Heart right ventricle (tissue), 16 donors: ENCODE measurements around the gene GRK5. TPM values are rescaled to one million over a fixed set of nuclear protein-coding genes. Genes with fewer than 3 reads are reported as not detected.
A peak's percentile ranks its signal among the peaks of the same experiment; 100 is the strongest.

Experiments used
- ATAC-seq, 8 donors: fragments of 200-7000 bp; cut with Tn5 transposase; one replicate each; pipeline ENCODE4 v1.9.1; 2020; ENCODE audit warnings: mild to moderate bottlenecking in 8 of 8, moderate library complexity in 8 of 8, moderate number of reproducible peaks in 1 of 8
- DNase-seq, 2 donors: peaks; one replicate each; pipeline ENCODE4 v3.0.0-alpha.2; 2020
- H3K27ac ChIP-seq, 10 donors: fragments of 200-600 bp; sonication (generic) in 2 of 10; one replicate each; pipeline versions ENCODE4 v1.5.0 to v1.8.0; 2020 to 2022; ENCODE audit warnings: mild to moderate bottlenecking in 3 of 10
- H3K27me3 ChIP-seq, 7 donors: fragments of 200-600 bp; one replicate each; pipeline ENCODE4 v1.8.0; 2021 to 2022; ENCODE audit warnings: mild to moderate bottlenecking in 2 of 7
- H3K36me3 ChIP-seq, 9 donors: fragments of 200-600 bp; sonication (generic) in 1 of 9; one replicate each; pipeline versions ENCODE4 v1.5.0 to v1.8.0; 2020 to 2022; ENCODE audit warnings: mild to moderate bottlenecking in 2 of 9
- H3K4me1 ChIP-seq, 9 donors: fragments of 200-600 bp; sonication (generic) in 1 of 9; one replicate each; pipeline versions ENCODE4 v1.5.0 to v1.8.0; 2020 to 2022; ENCODE audit warnings: mild to moderate bottlenecking in 4 of 9
- H3K4me3 ChIP-seq, 10 donors: fragments of 200-600 bp; sonication (generic) in 2 of 10; one replicate each; pipeline versions ENCODE4 v1.5.0 to v1.8.0; 2020 to 2022; ENCODE audit warnings: mild to moderate bottlenecking in 7 of 10, moderate library complexity in 2 of 10
- H3K9me3 ChIP-seq, 11 donors: fragments of 200-600 bp in 10 of 11; sonication (generic) in 2 of 11; one replicate each; pipeline versions ENCODE4 v1.5.0 to v1.8.0; 2013 to 2022; ENCODE audit warnings: mild to moderate bottlenecking in 2 of 11, control low read depth in 1 of 11, moderate library complexity in 1 of 11
- CTCF ChIP-seq, 9 donors: fragments of 200-600 bp; sonication (generic) in 2 of 9; IDR thresholded peaks; one replicate each; pipeline versions ENCODE4 v1.5.0 to v1.8.0; 2021 to 2022; ENCODE audit warnings: antibody characterized with exemption in 9 of 9, mild to moderate bottlenecking in 5 of 9, moderate library complexity in 1 of 9
- WGBS, 2 donors: extraction: QIAGEN DNeasy Blood & Tissue Kit; methylation state at CpG; one replicate each; pipeline ENCODE4 v1.1.7; 2013; ENCODE audit warnings: inconsistent platforms in 1 of 2; 5-methylcytosine and 5-hydroxymethylcytosine counted together
- intact Hi-C, 10 donors: fragments of 100-400 bp; cut with DNase I; formaldehyde crosslinking; loops; one replicate each; pipeline versions ENCODE4 v1.11.1 to v1.14.2; 2022
- polyA plus RNA-seq, 2 donors: library from polyadenylated mRNA; stranded (reverse); fragments of 200-250 nt; gene quantifications; one replicate each; pipeline ENCODE4 v1.2.3, GENCODE V29; 2013
- total RNA-seq, 10 donors: library from RNA; stranded (reverse); fragmentation: NEBNext Ultra II Directional in 3 of 10; extraction: Animal tissue kit (Norgen Biotek cat#: 25700) in 3 of 10; gene quantifications; one replicate each; pipeline versions ENCODE4 v1.2.1 to v1.2.4, GENCODE V29; 2021 to 2023
- donor health status: Arrhythmogenic right ventricular cardiomyopathy.
- donor health status: ischemic (EF 13 %, LVEDD 7.1; RV severe dilation, severe dysfunction).
- donor health status: healthy with polysubstance abuse.
- donor health status: DM: no; HTN: yes; CAD: no.
- donor health status: DM: no; HTN: no; CAD: no.
- donor health status: ischemic (EF 25% LVEDD 6.9; RV normal size, moderate dysfunction).
- donor health status: ischemic (EF 25% LVEDD 5.7; RV mildly dilated, moderate dysfunction).
- donor health status: healthy.
- donor health status: DM: yes; HTN: yes; CAD: no.
- donor health status: Ischemic cardiomyopathy.
- donor health status: ischemic (EF 35%, LVEDD 5.7; RV mildly dilated, moderate dysfunction).
- donor health status: nonischemic (EF 11% LVEDD 7.7; RV severe dilation, severe dysfunction).
- donor health status: DM: yes; HTN: yes; CAD: no.
- donor health status: PGD.
- donor health status: ischemic (EF 29% LVEDD 5.4; RV normal size, mild dysfunction).
- donor health status: nonischemic (EF 23%, LVEDD 6.1; RV moderate dilation, normal function).

The GRK5 gene
- total and polyA plus RNA-seq, 12 donors: 11.8 to 80.5 (median 26.6) TPM

- Histone ChIP-seq H3K27me3 (peaks cover 0 to 4% (median 0%) of the 10 kb centered on the region in 7 donors), H3K4me3 (no peak overlapping the region), H3K27ac (no peak overlapping the region), H3K4me1 (peaks cover 0 to 29% (median 9%) of the 10 kb centered on the region in 9 donors), H3K9me3 (no peaks in the 10 kb centered on the region), H3K36me3 (no peaks in the 10 kb centered on the region)
- intact Hi-C loops: loop anchor here in 3 of 10 donors (5.0 to 10.0 kb wide), 4 partner anchors 214 to 286 kb away; no protein-coding TSS in a partner anchor
- no peak for TF ChIP-seq CTCF (IDR thresholded peaks at IDR 0.05)
- 83 to 97% methylated on average over 1 of the region's 1 CpG for WGBS, 2 donors
- no peak for DNase-seq
- ATAC-seq: no peak
Measured at GRCh38 chr10:119201233-119201632, 6.1 kb upstream of the GRK5 start.

DNA sequence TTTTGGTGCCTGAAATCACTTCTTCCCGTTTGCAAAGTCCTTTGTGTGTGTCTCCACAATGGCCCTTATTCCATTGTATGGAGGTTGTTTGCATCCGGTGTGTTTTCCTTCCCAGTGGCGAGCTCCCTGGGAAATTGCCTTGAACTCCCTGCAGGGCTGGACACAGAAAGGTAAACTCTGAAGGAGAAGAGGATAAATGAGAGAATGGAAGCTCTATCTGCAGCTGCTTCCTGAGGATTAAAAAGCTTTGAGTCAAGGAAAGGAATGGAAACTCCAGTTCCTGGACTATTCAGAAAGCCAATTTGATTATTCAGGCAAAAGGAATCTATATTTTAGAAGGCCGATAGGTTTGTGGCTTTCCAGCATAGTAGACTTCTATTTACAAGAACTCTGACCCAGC, 4.4 kb upstream of the GRK5 start:
- DNase-seq (no peak), ATAC-seq (no peak)
- Histone ChIP-seq H3K27ac (peak overlapping the region in 7 of 10 donors; percentile 10 to 75 (median 38)), H3K36me3 (no peaks in the 10 kb centered on the region), H3K4me1 (peaks cover 0 to 32% (median 14%) of the 10 kb centered on the region in 9 donors), H3K9me3 (no peaks in the 10 kb centered on the region), H3K4me3 (no peak overlapping the region), H3K27me3 (peaks cover 0 to 4% (median 0%) of the 10 kb centered on the region in 7 donors)
- intact Hi-C loops: loop anchor here in 3 of 10 donors (5.0 to 10.0 kb wide), 4 partner anchors 212 to 284 kb away; no protein-coding TSS in a partner anchor
- TF ChIP-seq CTCF (IDR thresholded peaks at IDR 0.05): no peak
- 56 to 65% methylated on average over 4 of the region's 4 CpGs for WGBS, 2 donors

- DNase-seq (peak; percentile 80 to 86), ATAC-seq (peak; percentile 8 to 70 (median 51))
- no peaks in the 10 kb centered on the region for H3K9me3 ChIP-seq
- H3K36me3 ChIP-seq: no peaks in the 10 kb centered on the region
- H3K27me3 ChIP-seq: no peaks in the 10 kb centered on the region
- WGBS, 2 donors: 36 to 42% methylated on average over 17 of the region's 17 CpGs
- no peak for TF ChIP-seq CTCF (IDR thresholded peaks at IDR 0.05)
- H3K4me1 ChIP-seq: peaks cover 3 to 53% (median 39%) of the 10 kb centered on the region in 9 donors
- intact Hi-C loops: loop anchor here in 9 of 10 donors (1.0 to 10.0 kb wide), 11 partner anchors 46 to 239 kb away; no protein-coding TSS in a partner anchor
- peak overlapping the region in 9 of 10 donors; percentile 72 to 99 (median 96) for H3K4me3 ChIP-seq
- peak overlapping the region; percentile 91 to 100 (median 98) for H3K27ac ChIP-seq
Measured at GRCh38 chr10:119205894-119206602, 1.3 kb upstream of the GRK5 start.

DNA sequence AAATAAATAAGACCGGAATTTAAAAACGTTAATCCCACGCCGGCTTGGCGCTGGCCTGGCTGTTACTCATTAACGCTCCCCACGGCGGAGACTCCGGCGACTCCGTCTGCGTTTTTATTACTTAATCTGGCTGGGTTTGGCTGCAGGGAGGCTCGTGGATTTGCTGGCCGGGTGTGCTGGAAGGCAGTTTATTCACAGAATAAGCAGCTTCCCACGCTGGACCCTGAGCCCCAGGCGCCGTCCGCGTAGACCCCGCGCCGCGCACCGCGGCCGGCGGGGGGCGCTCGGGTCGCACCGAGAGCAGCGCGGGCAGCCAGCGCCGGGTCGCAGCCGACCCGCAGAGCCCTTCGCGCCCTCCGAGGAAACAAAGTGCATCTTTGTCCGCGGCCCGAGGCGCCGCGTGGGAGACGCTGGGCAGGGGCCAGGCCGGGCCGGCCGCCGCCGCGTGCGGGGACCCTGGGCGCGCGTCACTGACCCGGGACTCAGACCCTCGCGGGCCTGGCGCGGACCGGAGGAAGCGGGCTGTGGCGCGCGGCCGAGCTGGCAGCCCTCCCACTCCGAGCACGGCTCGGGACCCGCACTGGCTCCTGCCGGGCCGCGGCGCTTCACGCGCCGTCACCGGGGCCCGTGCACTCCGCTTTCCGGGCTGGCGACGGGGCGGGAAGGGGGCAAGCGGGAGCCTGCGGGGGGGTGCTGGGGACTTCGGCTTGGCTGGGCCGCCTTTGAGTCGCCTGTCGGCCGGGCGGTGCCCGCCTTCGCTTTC, 587 bp upstream of the GRK5 start:
- ATAC-seq: peak; percentile 45 to 73 (median 58)
- H3K4me1 ChIP-seq: peaks cover 3 to 60% (median 47%) of the 10 kb centered on the region in 9 donors
- peak overlapping the region; percentile 91 to 100 (median 98) for H3K27ac ChIP-seq
- TF ChIP-seq CTCF (IDR thresholded peaks at IDR 0.05): peak; percentile 59 to 92 (median 87)
- intact Hi-C loops: loop anchor here in 9 of 10 donors (1.0 to 10.0 kb wide), 11 partner anchors 46 to 239 kb away; no protein-coding TSS in a partner anchor
- no peaks in the 10 kb centered on the region for H3K27me3 ChIP-seq
- 1 to 2% methylated on average over 63 to 94 of the region's 97 CpGs for WGBS, 2 donors
- H3K9me3 ChIP-seq: no peaks in the 10 kb centered on the region
- peaks cover 0 to 5% (median 0%) of the 10 kb centered on the region in 9 donors for H3K36me3 ChIP-seq
- DNase-seq: peak; percentile 73 to 81
- H3K4me3 ChIP-seq: peak overlapping the region; percentile 22 to 99 (median 95)
